Activated CD4-positive, alpha-beta T cell treated with anti-CD3 and anti-CD28 coated beads, Interleukin-2, amount 50 U/mL, for 48 hours (primary cell): ENCODE data around the gene MS4A7.

Experiments
- DNase-seq, 2 experiments: peaks; one replicate each; pipeline ENCODE4 v3.0.0-alpha.2; 2020

The MS4A7 gene

GRCh38 chr11:60371386-60371785, 6.9 kb upstream of the MS4A7 start:
- DNase-seq, result no peak

GRCh38 chr11:60371854-60372253, 6.5 kb upstream of the MS4A7 start:
- DNase-seq, result no peak

GRCh38 chr11:60372767-60373166, 5.6 kb upstream of the MS4A7 start:
- no peak for DNase-seq

DNA sequence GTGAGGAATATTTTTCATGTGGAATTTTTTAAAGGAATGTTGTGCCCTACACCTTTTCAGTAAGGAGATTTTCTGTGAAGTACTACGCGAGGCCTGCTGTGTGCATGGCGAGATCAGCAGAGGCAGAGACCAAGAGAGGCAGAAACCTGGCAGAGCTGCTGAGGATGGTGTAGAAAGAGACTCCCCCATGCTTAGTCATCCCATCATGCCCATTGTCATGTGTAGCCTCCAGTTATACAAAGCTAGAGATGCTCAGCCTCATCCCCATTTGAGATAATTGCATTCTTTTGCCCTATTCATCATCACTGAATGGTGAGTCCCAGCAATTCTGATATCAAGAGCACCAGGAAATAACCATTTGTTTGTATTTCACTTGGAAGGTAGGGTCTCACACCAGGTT, 3.0 kb upstream of the MS4A7 start:
- no peak for DNase-seq

DNA sequence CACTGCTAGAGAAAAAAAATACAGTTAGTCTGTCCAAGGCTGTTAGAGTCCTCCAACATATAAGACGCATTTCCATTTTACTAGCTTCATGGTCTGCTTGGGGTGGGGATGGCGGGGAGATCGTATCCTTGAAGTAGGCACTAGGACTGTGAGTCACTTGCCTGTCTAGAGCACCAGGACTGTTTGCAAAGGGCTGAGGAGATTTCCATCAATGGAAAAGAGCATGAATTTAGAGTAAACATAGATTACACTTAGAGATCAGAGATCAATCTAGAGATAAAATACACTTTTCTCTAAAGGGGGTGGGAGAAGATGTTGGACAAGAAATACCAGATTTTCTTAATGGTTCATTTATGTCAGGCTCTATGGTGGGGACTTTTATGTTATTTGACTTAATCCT, 1.7 kb upstream of the MS4A7 start:
- no peak for DNase-seq

DNA sequence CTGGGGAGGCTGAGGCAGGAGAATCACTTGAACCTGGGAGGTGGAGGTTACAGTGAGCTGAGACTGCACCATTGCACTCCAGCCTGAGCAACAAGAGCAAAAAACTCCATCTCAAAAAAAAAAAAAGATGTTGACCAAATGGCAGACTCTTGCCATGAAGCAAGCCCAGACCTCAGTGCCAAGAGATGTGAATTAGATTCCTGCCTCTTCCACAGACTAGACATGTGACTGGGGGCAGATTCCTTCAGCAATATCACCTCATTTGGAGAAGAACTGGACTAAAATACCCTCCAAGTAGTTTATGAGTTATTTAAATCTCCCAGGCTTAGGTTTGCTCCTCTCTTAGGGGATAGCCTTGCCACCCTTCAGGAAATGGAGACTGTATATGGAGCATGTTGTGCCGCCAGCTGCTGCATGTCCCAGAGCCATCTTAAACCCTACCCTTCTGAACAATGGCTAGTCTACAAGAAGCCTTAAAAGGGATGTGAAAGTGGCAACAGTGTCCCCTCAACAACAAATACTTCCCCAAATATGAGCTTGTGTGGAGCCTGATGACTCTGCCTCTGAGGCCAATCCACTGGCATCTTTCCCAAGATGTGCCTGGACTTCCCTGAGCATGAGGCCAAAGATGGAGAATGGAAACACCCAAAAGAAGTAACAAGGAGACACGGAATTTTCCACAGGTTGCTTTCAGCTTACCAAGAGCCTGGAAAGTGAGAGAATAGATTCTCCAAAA, 763 bp upstream of the MS4A7 start:
- no peak for DNase-seq

- no peak for DNase-seq
Observed at GRCh38 chr11:60389279-60389910, 11.1 kb downstream of the MS4A7 start.

DNA sequence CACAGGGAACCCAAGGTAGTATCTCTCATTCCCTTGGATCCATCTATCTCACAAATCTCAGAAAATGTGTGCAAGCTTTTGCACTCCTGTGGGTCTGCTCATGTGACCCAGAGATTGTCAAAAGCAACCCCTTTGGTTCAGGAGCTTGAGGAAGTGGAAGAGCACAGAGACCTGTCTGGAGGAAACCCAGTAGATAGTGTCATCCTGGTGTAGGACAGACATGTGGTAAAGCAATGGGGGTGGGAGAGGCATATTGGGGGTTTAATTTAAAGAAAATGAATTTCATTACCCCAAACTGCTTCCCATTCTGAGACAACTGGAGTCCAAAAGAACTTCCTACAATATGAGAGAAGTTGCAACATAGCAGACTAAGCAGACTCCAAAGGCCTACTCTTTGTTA, 12.1 kb downstream of the MS4A7 start:
- DNase-seq, result no peak

GRCh38 chr11:60392361-60392760, 14.0 kb downstream of the MS4A7 start:
- DNase-seq, result no peak

DNA sequence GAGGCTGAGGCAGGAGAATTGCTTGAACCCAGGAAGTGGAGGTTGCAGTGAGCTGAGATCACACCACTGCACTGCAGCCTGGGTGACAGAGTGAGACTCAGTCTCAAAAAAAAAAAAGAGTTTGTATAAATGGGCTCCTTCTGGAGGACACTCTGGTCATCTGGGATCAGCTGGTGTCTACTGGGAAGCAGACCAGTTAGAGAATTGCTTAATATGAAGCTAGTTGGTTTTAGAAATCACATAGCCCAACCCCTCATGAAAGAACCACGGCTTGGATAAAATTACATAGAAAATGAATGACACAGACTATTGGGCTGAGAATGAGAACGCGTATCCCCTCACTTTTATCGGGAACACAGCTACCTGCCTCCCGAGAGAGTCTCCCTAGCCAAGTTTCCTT, 14.7 kb downstream of the MS4A7 start:
- DNase-seq, result no peak

DNA sequence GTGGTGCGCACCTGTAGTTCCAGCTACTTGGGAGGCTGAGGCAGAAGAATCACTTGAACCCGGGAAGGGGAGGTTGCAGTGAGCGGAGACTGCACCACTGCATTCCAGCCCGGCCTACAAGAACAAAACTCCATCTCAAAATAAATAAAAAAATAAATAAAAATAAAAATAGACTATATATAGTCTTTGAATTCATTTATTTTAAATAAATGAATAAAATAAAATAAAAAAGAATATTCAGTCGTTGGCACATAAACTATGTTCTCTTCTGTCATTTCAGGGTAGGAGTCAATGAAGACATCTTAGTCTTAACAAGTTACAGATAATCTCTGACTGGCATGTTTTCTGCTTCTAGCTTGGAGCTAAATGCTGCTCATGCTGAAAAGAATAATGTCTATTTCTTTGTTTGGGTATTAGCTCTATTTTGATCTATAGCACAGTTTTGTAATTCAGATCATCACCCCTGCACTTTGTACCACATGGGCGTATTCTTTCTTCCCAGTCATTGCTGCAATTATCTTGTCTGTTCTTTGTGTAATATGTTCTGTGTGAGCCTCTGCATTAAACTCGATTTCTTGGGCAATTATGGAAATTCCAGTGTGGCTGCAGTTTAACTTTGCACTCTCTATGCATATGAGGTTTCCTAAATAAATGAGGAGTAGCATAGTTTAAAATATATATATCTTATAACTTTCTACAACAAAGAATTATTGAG, 16.5 kb downstream of the MS4A7 start:
- no peak for DNase-seq

DNA sequence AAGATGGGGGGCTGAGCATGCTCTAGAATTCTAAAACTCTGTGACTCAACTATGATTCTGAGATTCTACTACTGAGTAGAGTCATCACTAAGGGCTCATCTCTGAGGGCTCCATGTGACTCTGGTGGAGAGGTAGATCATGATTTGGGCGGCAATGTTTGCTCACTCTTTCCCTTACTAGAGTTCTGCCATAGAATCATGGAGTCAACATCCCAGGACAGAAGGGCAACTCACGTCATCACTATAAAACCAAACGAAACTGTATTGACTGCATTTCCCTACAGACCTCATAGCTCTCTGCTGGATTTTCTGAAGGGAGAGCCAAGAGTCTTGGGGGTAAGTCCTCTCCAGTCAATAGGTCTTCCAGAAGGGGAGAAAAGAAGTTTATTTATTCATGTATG, 18.1 kb downstream of the MS4A7 start, which contains the start of gene MS4A14:
Gene MS4A14, plus strand, starts transcription at position 78 of the 400 bp plus-strand sequence. Its CDS starts 120 bp downstream, at position 198.
- DNase-seq, result no peak

DNA sequence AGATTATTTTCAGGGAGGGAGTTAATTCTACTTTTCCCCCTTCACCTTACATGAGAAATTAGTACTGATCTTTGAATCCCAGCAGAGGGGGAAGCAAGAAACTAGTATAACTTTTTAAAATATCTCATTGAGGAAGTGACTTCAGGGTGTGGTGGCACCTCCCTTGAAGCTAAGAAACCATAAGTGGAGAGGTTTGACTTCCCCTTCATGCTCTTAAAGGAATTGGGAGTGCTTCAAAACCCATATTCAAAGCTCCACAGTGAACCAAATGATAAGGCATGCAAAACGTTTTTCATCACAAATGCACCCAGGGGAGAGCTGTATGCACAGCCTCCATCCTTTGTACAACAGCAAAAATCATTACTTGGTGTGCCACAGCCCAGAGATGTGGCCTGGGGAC, 18.5 kb downstream of the MS4A7 start:
- DNase-seq, result no peak

GRCh38 chr11:60420015-60420414, 41.7 kb downstream of the MS4A7 start:
- DNase-seq, result no peak

- no peak for DNase-seq
Observed at GRCh38 chr11:60422609-60423008, 44.3 kb downstream of the MS4A7 start.

DNA sequence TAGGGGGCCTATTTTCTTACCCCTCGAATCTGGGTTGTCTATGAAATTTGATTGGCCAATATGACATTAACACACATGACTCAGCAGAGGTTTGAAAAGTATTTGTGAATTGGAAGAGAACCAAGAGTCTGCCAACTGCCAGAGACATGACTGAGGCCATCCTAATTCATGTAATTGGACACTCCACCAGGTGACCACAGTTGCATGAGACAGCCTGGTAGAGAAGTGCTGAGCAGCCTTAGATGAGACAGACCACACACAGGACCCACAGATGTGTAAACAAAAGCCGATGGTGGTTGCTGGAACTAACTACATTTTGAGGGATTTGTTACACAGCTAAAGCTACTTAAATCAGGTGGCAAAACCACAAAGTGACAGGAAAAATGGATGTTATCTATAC, 50.2 kb downstream of the MS4A7 start:
- no peak for DNase-seq

DNA sequence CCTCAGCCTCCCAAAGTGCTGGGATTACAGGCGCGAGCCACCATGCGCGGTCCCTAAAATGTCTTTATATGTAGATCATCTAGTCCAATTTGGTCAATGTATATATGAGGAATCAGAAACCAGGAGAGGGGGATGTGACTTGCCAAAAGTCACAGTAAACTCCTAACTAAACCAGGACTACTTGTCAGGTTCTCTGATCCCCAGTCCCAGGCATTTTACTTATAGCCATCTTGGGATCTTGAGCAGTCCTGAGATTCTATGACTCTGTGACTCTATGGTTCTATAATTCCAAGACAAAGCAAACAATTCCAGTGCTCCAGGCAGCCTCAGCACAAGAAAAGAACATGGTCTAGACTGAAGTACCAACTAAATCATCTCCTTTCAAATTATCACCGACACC, 50.9 kb downstream of the MS4A7 start, which contains the start of gene MS4A5:
Gene MS4A5, plus strand, starts transcription at position 301 of the 400 bp plus-strand sequence. CDS start 103 bp downstream, outside the sequence.
- no peak for DNase-seq

GRCh38 chr11:60431251-60431650, 52.9 kb downstream of the MS4A7 start:
- DNase-seq, result no peak

DNA sequence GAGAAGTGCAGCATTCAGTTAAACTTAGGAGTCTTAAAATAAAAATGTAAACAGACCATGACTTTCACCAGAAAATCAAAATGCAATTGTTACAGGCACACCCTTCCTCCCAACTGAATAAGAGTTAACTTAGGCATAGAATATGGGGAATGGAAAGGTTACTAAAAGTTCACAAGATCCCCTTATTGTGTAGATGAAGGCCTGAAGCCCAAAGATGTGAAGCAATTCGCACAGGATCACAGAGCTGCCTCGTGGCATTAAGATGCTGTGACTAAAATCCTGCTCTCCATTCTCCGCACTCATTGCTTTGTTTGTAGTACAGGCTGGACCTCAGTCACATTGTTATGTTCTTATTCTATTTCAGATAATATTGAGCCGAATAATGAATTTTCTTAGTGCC, 55.1 kb downstream of the MS4A7 start:
- no peak for DNase-seq
